HG03175 (cell line): Measurements from ENCODE around the gene RAB29.

Experiments
- ATAC-seq: cut with Tn5 transposase; IDR thresholded peaks from one replicate; pipeline ENCODE4 v1.9.1; 2021; ENCODE audit warnings: mild to moderate bottlenecking, moderate library complexity; ENCODE audit not compliant: unreplicated experiment

RAB29 gene

GRCh38 chr1:205766038-205766437 is 9.2 kb downstream of the RAB29 start:
- ATAC-seq = no peak

- ATAC-seq = no peak
Measured at GRCh38 chr1:205764578-205764977, 10.7 kb downstream of the RAB29 start.

DNA sequence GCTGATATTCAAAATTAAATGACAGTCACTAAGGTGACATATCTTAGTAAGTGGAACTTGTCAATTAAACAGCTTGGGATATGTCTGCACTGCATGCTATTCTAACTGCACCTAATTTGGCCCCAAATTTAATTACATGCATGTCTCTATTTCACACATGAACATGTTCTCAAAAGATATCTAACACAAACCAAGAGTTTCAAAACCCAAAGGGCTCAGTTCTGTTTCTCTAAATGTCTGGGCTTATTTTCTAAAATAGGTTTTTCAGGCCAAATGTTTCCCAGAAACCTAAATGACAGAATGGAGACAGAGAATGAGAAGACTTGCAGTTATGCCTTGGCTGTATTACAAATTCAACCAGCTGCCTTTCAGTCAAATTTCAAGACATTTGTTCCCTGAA is 11.3 kb downstream of the RAB29 start:
- ATAC-seq = no peak

DNA sequence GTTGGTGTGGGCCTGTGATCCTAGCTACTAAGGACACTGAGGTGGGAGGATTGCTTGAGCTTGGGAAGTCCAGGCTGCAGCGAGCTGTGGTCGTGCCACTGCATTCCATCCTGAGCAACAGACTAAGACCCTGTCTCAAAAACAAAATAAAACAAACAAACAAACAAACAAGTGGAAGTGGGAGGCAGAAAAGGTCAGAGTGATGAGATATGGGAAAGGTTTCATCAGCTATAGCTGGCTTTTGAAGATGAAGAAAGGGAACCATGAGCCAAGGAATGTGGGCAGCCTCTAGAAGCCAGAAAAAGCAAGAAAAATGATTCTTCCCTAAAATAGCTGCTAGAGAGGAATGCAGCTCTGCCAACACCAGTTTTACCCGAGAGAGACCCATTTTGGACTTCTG is 14.7 kb downstream of the RAB29 start:
- no peak for ATAC-seq

DNA sequence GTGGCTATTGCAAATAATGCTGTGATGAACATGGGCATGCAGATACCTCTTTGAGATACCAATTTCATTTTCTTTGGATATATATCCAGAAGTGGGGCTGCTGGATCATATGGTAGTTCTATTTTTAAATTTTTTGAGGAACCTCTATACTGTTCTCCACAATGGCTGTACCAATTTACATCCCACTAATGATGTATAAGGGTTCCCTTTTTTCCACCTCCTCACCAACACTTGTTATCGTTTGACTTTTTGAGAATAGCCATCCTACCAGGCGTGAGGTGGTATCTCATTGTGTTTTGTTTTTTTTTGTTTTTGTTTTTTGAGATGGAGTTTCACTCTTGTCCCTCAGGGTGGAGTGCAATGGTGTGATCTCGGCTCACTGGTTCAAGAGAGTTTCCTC is 18.7 kb downstream of the RAB29 start:
- no peak for ATAC-seq

DNA sequence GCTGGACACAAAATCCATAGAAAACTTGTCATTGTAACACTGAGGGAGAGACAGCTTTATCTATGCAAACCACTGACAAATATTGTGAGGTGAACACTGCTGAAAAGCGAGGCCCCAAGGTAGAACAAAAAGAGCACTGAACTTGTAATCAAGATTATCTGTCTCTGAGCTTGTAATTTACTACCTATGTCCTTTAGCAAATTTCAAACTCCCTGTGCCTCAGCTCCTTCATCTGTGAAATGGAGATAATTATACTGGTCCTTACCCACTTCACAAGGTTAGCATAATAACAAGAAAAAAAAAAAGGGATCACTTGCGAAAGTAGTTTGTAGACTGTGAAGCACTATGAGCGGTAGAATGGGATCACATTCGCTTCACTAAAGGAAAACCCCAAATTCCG is 20.4 kb downstream of the RAB29 start:
- no peak for ATAC-seq

DNA sequence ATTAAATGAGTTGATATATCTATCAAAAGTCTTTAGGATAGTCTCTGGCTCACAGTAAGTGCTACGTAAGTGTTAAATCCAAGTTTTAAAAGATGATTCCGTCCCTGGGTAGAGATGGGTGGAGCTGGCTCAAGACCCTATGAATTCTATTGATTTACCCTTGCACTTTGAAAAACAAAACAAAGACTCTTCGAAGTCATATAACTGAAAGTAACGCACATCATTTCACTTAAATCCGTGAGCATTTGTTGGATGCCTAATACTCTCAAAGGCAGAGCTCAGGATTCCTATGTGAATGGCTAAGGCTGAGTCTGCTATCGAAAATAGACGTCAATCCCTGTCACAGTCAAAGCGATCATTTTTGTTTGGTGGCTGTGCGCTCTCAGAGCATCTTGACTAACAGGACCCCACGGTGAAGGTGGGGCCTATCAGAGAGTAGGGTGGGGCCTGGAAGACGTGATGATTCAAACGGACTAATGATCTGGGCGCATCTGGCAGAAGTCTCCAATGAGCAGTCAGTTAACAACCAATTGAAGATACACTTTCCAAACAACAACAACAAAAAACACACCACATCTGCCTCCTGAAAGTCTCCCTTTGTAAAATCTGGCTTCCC is 24.1 kb downstream of the RAB29 start:
- no peak for ATAC-seq

GRCh38 chr1:205750138-205751035 is 24.9 kb downstream of the RAB29 start, which contains the start of gene NUCKS1:
Gene NUCKS1, minus strand, starts transcription at chr1:205750182. Its CDS starts 209 bp downstream, at chr1:205749973.
- peak; percentile 82 for ATAC-seq

- ATAC-seq = peak; percentile 71
Measured at GRCh38 chr1:205749234-205750137, 25.8 kb downstream of the RAB29 start.

DNA sequence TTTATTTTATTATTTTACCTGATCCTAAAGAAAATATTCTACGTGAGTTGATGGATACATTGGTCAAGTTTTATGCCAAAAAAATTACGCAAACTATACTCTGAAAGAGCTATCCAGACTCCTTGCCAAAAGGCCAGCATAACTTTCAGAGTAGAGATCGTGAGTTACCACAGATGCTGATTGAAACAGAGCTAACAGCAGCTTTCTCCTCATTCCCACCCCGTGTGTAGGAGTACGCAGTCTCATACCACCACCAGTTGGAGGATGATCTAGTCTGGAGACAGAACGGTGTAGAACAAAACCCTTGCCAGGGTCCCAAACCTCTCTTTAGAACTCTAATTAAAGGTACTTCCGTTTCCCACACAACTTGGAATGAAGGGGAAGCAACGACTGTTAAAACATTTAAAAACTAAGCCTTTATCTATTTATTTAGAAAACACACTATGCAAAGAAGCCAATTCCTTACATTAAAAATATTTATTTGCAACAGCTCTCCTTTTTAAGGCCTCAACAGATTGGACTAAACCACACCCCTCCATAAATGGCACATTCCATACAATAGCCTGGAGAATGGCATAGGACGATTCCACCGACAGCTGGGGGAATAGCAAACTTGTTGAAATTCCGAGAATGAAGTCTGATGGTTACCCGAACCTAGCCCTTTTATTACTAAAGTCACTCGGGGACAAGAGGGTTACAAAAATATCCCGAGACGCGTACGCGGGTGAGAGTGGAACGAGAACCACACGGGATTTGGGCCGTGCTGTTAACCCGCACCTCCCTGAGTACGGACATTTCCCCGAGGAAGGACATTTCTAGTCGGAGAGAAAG is 26.7 kb downstream of the RAB29 start:
- peak; percentile 16 for ATAC-seq

GRCh38 chr1:205746757-205747412 is 28.4 kb downstream of the RAB29 start:
- no peak for ATAC-seq

GRCh38 chr1:205744403-205744802 is 30.9 kb downstream of the RAB29 start:
- no peak for ATAC-seq

DNA sequence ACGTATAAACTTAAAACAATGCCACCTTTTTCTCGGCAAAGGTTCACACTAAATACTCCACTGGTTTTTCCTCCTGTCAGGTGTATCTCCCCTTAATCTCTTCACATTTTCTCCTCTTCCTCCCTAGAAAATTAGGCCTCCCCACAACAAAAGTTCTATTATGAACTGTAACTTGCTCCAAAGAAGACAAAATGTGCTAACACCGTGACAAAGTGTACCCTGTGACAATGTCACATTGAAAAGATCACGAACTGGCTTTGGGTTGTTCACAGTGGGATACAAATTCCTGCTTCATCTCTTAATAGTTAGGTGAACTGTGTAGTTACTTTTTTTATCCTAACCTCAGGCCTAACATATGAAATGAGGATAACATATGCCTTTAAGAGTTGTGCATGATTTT is 31.3 kb downstream of the RAB29 start:
- ATAC-seq = no peak

- no peak for ATAC-seq
Measured at GRCh38 chr1:205741681-205742080, 33.6 kb downstream of the RAB29 start.

- ATAC-seq = no peak
Measured at GRCh38 chr1:205739348-205740160, 35.7 kb downstream of the RAB29 start.

- no peak for ATAC-seq
Measured at GRCh38 chr1:205735218-205735617, 40.1 kb downstream of the RAB29 start.

- ATAC-seq = no peak
Measured at GRCh38 chr1:205733438-205734175, 41.7 kb downstream of the RAB29 start.

DNA sequence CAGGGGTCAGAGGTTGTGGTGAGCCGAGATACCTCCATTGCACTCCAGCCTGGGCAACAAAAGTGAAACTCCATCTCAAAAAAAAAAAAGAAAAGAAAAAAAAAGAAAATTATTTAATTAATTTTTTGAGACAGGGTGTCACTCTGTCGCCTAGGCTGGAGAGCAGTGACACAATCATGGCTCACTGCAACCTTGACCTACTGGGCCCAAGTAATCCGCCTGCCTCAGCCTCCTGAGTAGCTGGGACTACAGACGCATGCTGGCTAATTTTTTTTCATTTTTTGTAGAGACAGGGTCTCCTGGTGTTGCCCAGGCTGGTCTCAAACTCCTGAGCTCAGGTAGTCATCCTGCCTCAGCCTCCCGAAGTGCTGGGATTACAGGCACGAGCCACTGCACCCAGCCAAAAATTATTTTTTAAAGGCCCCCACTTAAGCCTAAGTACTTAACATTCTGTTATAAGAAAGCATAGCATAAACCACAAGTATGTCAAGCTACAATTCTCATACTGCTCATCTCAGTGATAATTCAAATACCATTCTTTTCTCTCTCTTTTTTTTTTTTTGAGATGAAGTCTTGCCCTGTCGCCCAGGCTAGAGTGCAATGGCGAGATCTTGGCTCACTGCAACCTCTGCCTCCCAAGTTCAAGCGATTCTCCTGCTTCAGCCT is 45.2 kb downstream of the RAB29 start:
- ATAC-seq = no peak
